Limb (tissue), 2 donors: ENCODE data around the gene FBXO2.
A peak's percentile ranks its signal among the peaks of the same experiment; 100 is the strongest.

Experiments
- DNase-seq, 2 donors: peaks; one replicate each; pipeline ENCODE4 v3.0.0-alpha.2; 2016; ENCODE audit errors: extremely low spot score in 2 of 2

The FBXO2 gene

DNA sequence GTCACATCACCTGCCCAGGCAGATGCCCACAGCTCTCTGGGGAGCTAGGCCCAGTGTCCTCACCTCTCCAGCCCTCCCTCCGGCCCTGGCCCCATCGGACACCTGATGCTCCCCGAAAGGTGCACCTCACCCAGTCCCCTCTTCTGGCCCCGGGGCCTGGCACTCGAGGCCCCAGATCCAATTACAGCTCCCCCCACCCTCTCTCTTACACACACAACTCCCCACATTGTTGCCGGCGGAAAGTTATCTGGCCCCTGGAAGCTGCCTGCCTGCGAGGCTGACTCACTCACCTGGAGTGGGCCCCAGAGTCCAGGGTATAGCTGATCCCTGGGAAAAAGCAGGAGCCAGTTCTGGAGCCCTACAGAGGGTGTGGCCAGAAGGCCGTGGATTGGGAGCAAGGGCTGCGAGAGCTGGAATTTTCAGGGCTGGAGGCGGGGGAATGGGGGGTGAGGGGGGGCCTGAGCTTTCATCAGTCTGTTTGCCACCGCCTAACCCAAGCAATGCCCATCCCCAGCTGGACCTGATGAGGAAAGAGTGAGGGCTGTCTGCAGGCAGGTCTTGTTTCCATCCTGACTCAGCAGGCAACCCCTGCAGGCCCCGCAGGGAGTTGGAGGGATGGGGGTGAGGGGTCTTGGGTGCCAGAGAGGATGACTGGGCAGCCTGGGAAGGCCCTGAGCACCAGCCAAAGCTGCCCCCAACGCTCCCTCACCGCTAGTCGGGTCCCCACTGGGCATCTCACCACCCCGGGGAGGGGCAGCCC, 948 bp downstream of the FBXO2 start:
- no peak for DNase-seq

DNA sequence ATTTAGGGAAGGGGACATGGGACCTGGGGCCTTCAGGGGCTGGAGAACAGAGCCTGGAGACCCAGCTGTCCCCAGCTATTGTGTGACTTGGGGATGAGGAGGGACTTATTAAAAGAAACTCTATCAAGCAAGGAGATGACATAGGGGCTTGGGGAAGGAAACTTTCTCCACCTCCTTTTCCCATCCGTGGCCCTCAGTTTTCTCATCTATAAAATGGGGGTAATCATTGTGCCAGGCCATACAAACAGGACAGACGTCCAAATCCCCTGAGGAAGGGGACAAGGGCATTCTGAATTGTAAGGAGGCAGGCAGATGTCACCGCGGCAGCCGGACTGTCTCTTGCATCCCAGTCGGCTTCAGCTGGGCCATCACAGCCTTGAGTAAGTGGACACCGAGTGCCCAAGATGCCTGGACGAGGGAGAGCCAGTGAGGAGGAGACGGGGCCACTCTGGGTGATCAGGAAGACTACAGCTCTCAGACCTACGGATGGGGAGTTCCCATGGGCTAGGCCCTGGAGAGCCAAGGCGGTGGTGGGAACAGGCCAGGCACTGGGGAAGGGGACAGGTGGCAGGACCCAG, 1.9 kb downstream of the FBXO2 start:
- no peak for DNase-seq

DNA sequence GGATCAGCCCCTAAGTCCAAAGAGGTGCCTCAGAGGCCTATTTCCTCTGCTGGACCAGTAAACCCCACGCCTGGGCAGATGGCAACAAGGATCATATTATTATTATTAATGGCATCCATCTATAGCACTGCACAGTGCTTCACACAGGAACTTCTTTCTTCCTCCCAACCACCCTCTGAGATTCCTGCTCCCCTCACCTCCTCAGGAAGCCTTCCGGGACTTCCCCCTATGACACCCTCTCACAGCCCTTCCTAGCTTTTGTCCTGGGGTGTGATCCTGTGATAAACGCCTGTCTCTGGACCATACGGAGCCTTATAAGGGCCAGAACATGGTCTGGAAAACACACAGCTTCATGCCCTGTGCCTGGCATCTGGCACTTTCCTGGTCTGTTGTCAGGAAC, 3.2 kb downstream of the FBXO2 start:
- no peak for DNase-seq

DNA sequence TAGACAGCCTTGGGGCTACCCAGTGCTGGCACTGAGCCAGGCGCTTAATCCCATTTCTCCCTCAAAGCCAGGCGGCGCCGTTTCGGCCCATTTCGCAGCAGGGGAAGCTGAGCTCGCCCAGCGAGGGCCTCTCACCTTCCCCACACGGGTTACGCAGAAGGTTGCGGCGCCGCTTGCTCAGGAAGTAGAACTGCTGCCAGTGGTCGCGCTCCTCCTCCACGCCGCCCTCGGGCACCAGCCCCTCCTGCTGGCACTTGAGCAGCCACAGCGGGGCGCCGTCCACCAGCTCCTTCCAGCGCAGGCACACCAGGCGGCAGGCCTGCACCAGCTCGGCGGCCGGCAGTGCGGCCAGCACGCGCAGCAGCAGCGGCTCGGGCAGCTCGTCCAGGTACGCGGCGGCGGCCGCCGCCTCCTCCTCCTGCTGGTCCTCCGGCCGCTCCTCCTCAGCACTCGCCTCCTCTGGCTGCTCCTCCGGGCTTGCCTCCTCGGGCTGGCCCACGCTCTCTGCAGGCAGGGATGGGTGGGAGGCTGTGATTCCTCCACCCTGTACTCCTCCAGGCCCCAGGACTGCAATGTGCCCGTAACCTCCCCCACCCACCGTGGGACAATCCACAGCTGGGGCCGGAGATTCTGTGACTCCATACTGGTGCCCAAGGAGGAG, 3.8 kb downstream of the FBXO2 start:
- peak in 1 of 2 donors; percentile 70 for DNase-seq

DNA sequence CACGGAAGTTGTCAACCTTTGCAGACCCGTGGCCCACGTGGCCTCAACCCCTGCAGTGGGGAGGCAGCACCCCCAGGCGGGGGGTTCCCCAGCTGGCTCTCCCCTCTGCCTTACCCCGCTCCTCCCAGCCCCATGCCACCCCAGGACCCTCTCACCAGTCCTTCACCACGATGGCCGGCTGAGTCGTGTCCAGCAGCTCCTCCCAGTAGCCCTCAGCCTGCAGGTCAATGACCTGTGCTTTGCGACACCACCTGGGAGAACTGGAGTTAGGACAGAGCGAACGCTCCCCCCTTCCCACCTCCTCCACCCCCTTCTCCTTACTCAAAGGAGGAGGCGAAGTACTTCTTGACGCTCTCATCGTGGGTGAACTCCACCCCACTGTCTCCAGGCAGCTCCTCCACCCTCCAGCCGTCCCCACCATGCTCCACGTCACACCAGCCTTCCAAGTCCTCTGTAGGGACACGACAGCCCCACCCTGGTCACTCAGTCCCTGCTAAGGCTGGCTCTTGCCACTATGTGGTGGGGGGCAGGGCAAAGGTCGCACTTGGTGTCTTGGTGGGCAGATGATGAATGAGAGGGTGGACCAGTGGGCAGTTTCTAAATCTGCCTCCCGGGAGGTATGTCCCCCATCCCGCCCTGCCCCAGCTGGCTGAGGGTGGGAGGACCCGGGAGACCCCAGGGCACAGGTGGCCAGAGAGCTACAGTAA, 4.5 kb downstream of the FBXO2 start:
- no peak for DNase-seq

DNA sequence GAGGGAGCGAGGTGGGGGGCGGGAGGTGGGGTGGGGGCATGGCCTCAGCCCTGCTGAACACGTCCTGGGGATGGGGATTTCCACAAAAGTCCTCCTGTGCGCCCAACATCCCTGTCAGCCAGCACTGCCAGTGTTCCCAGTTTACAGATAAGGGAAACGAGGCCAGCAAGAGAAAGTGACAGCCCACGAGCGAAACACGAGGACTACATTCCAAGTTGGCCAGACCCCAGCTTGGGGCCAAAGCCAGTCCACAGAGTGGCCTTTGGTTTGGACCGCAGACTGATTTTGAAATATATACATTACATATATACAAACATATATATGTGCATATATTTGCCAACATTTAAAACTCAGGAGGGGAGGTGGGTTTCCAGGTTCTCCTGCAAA, 5.0 kb downstream of the FBXO2 start:
- no peak for DNase-seq

DNA sequence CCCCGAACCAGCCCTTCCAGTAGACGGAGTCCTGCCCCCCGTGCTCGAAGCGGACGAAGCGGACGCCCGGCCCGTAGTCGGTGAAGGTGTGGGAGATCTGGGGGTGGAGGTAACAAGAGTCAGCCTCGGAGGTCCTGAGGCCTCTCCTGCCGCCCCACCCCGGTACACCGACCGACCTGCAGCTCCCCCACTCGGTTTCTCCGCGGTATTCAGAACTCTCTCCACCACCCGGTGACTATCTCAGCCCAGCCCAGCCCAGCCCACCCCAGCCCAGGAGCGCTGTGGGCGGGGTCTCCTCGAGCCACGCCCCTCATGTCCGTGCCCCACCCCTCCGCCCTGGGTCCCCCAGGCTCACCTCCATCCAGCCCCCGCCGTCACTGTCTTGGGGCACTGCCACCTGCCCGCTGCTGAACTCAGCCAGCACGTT, 5.5 kb downstream of the FBXO2 start:
- DNase-seq: no peak

DNA sequence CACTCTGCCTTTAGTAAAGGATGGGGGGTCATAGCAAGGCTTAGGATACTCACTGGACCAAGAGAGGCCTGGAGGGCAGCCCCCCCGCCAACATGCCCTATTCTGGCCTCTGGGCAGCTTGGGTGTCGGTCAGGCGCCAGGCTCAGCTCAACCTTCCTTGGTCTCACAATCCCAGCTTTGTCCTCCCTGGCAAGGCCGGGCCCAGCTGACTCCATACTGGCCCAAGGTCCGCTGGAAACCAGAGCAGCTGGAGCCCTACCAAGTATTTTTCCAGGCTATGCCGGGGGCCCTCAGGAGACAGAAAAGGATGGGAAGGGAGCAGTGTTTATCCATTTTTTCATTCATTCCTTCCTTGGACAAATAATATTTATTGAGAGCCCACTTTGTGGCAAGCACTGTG, 6.2 kb downstream of the FBXO2 start:
- DNase-seq: no peak

DNA sequence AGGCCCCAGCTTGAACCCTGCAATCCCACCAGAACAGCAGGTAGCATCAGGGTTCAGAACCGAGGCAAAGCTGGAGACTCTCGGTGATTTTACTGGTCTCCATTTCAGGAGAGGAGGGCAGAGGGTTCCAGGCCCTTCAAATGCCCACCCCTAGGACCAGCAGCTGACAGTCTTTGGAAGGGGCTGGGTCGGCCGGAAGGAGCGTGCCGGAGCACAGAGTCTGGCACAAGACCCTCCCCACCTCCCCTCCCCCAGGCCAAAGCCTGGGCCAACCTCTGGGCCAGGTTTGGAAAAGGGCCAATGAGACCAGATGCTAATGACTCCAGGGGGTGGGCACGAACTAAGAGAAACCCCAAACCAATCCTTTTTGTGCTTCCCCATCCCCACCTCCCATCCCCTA, 6.9 kb downstream of the FBXO2 start:
- no peak for DNase-seq

DNA sequence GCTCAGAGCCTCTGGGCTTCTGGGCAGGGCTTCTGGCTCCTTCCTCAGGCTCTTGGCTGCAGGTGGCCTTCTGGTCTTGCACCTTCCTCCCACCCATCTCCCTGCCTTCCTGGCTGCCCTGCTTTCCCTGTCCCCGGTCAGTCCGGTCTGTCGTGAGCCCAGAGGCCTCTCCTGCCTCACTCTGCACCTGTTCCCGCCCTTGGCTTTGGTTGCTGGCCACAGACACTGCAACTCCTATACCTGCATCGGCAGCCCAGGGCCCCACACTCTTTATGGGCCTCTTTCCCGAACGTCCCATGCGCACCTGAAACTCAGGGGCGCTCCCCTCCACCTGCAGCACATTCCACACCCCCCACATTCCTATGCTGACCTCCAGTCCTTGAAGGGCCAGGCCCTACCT, 7.9 kb downstream of the FBXO2 start:
- no peak for DNase-seq

DNA sequence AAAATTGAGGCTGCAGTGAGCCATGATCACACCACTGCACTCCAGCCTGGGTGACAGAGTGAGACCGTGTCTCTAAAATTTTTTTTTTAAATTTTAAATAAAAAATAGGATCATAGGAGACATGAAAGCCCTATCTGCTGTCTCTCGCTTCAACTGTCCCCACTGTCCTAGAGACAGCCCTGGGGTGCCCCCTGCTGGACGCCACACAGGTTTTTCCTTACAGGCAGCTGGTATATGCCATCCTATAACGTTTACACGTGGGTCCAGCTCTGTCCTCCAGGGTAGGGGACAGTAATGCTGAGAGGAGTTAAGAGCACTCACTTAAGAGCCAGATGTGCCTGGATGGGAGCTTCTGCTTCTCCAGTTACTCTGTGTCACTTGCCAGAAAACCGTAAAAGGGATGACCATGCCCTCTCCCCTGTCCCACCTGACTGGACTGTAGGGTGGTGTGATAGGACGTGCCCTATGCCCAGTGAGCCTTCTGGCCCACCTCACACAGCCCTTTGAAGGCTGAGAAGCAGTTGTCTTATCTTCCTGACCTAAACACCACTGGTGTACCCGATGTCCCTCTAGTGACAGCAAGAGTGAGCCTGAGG, 8.5 kb downstream of the FBXO2 start:
- DNase-seq: peak; percentile 63 to 88

DNA sequence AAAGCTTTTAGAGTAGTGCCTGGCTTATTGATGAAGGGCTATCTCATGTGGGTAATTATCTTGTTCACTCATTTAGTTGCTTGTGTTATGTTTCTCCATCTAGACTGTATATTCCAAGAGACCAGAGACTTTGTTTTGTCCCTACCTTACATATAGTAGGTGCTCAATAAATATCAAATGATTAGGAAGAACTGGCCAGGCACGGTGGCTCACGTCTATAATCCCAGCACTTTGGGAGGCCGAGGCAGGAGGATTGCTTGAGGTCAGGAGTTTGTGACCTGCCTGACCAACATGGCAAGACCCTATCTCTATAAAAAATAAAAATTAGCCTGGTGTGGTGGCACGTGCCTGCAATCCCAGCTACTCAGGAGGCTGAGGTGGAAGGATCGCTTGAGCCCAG, 9.0 kb downstream of the FBXO2 start:
- no peak for DNase-seq

DNA sequence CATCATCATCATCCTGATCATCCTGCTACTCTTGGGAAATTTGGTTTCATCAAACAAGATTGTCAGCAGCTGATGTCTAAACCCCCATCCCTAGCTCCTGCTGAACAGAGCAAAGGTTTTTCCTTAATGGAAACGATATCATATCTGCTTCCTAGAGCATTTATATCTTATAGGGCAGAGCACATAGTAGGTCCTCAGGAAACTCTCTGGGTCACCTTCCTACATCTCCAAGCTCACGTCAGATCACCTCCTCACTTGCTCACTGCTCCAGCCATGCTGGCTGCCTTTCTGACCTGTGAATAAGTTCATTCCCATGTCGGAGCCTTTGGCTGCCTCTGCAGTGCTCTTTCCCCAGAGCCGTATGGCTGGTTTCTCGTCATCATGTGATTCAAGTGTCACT, 10.4 kb downstream of the FBXO2 start:
- no peak for DNase-seq

DNA sequence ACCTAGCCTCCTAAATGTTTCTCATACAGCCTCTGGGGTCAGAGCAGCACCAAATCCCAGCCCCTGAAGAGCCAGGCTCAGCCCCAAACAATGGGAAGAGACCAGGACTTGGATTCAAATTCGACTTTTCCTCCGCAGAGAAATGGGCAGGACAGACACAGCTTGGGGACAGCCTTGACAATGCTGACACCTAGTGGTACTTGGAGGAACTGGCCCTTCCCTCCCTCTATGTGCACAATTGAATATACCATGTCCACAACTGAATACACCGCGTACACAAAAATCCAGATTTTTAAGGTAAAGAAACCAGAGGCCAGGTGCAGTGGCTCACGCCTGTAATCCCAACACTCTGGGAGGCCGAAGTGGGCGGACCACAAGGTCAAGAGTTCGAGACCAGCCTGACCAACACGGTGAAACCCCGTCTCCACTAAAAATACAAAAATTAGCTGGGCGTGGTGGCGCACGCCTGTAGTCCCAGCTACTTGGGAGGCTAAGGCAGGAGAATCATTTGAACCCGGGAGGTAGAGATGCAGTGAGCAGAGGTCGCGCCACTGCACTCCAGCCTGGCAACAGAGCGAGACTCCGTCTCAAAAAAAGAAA, 11.7 kb downstream of the FBXO2 start:
- peak; percentile 69 to 81 for DNase-seq

DNA sequence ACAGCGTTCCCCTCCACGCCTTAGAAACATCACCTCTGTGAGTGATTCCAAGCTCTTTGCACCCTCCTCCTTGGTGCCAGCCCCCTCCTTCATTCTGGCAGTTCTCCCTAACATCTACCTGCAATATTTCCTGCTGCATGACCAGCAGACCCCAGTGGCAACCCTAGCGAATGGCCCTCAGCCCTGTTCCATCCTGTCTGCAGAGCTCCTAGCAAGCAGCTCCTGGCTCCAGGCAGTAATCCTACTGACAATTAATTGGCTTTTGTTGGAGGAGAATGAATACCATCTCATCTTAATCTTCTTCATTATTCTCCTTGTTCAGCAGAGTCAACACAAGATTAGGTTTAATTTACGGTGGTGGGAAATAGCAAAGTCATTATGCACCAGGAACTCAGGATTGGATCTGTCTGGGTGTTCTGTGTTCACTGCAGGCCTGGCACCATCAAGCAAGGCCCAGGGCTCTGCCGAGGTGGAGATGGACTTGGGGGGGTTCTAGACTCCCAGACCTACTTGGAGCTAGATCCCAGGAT, 12.4 kb downstream of the FBXO2 start:
- no peak for DNase-seq

DNA sequence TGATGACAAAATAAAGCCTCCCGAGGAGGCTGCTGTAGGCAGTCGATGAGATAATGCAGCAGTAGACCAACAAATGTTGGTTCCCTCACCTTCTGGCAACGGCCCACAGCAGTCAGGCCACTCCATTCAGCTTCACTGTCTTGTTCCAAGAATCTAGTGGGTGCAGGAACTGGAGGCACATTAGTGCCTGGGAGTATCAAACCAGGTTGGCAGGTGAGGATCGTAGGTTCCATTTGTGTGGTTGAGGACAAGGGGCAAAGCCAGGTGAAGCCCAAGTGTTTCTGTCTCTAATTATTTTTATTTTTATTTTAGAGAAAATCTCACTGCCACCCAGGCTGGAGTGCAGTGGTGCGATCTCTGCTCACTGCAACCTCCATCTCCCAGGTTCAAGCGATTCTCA, 13.3 kb downstream of the FBXO2 start:
- no peak for DNase-seq

DNA sequence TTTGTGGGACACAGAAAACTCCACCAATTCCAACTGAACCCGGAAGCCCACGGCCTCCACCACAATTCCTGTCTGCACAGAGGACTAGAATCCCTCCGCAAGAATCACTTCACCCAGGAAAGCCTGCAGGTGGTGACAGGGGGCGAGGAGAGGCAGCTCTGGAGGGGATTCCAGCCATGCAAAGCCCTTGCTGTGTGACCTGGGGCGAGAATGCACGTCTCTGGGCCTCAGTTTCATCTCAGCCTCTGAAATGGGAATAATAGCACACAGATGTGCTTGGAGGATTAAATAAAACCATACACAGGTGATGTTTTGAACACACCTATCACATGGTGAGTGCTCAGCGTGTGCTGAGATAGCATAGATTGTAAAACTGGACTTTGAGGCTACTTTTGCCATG, 14.1 kb downstream of the FBXO2 start:
- DNase-seq: no peak

DNA sequence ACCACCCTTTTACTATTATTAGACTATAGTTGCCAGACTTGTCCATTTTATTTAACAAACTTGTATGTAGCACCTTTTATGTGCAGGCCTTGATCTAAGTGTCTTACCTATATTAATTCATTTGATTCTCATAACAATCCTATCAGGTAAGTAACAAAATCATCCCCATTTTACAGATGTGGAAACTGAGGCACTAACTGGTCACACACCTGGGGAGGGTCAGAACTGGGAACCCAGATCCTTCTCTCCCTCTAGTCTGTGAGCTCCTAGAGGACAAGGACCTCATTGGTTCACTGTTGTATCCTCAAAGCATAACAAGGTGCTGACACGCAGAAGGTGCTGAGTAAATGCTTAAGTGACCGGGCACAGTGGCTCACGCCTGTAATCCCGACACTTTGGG, 14.9 kb downstream of the FBXO2 start:
- no peak for DNase-seq

DNA sequence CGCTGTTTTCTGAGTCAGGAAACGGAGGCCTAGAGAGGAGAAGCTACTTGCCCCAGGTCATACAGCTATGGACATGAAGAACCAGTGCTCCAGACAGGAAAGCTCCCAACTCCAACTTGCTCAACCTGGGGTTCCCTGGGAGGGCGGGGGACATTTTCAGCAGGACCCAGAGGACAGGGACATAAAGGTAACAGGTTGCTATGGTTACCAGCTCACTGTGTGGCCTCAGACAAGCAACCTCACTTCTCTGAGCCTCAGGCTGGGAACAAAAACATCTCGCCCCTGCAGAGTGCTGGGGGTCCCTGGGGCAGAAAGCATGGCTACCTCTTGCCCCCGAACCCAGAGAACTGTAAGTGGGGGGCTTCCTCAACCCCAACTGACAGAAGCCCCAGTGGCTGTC, 16.1 kb downstream of the FBXO2 start:
- no peak for DNase-seq

DNA sequence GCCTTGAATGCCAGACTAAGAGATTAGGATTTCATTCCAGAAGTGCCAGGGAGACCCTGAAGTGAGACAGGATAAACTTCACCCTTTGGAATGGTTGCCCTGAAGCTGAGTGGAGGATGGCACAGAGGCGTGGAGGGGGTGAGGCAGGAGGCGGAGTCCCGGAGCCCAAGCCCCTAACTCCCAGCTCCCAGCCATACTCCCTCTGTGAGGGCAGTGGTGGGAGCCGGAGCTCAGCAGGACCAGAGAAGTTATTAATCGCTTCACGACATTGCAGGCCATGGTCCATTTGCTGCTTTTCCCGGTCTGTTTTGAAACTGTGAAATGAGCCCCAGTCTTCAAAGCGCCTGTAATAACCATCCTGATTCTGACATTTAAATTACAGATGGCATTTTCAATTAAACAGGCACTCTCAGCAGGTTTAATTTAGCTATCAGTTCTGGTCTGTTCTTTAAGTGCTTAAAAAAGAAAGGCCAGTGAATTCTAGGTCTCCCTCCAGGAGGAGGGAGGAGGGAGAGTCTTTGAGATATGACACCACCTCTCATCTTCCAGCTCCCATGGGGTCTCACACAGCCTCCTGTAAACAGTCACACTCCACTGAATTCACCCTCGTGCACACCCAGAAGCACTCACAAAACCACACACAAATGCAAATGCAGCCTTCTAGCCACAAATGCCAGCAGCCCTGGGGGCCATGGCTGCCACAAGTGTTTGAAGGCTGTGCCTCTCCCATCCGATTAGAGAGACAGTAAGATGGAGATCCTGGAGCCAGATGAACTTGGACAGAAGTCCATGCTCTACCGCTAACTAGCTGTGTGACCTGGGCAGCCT, 19.6 kb downstream of the FBXO2 start:
- DNase-seq: no peak
